HUES48 (cell line): ENCODE measurements around the gene WASHC4.

Source experiments
- H3K27ac ChIP-seq: one replicate; pipeline ENCODE4 v1.7.0; 2013; ENCODE audit warnings: low read depth, low read length, inconsistent platforms
- H3K27me3 ChIP-seq: 2 replicates; pipeline ENCODE4 v1.6.1; 2013; ENCODE audit warnings: mild to moderate bottlenecking, low read length; ENCODE audit not compliant: control insufficient read depth, insufficient read depth
- H3K36me3 ChIP-seq: 2 replicates; pipeline ENCODE4 v1.6.1; 2013; ENCODE audit warnings: low read length; ENCODE audit not compliant: control insufficient read depth, insufficient read depth
- H3K4me1 ChIP-seq: 2 replicates; pipeline ENCODE4 v1.6.1; 2013; ENCODE audit warnings: mild to moderate bottlenecking, low read length; ENCODE audit not compliant: control insufficient read depth, insufficient read depth
- H3K4me3 ChIP-seq: 2 replicates; pipeline ENCODE4 v1.5.1; 2013; ENCODE audit warnings: mild to moderate bottlenecking, low read depth, low read length
- H3K9ac ChIP-seq: 2 replicates; pipeline ENCODE4 v1.6.1; 2013; ENCODE audit warnings: mild to moderate bottlenecking, low read depth, low read length, moderate library complexity
- H3K9me3 ChIP-seq: 2 replicates; pipeline ENCODE4 v1.6.1; 2013; ENCODE audit warnings: low read length; ENCODE audit not compliant: control insufficient read depth, insufficient read depth

The WASHC4 gene

GRCh38 chr12:105194947-105195346 lies 87.4 kb downstream of the WASHC4 start:
- H3K4me1 ChIP-seq = no peaks in the 10 kb centered on the region
- H3K9ac ChIP-seq = no peak overlapping the region
- H3K27me3 ChIP-seq = no peaks in the 10 kb centered on the region
- H3K36me3 ChIP-seq = peaks cover 54% of the 10 kb centered on the region
- no peak overlapping the region for H3K4me3 ChIP-seq
- H3K27ac ChIP-seq = no peak overlapping the region
- H3K9me3 ChIP-seq = no peaks in the 10 kb centered on the region

GRCh38 chr12:105196090-105196489 lies 88.6 kb downstream of the WASHC4 start:
- H3K4me1 ChIP-seq = no peaks in the 10 kb centered on the region
- peaks cover 48% of the 10 kb centered on the region for H3K36me3 ChIP-seq
- H3K9me3 ChIP-seq = no peaks in the 10 kb centered on the region

GRCh38 chr12:105198961-105199360 lies 91.4 kb downstream of the WASHC4 start:
- Histone ChIP-seq H3K4me3 (no peak overlapping the region), H3K27me3 (no peaks in the 10 kb centered on the region), H3K27ac (no peak overlapping the region), H3K9ac (no peak overlapping the region), H3K4me1 (no peaks in the 10 kb centered on the region), H3K36me3 (peaks cover 30% of the 10 kb centered on the region), H3K9me3 (no peaks in the 10 kb centered on the region)

More at GRCh38 chr12:105196090-105196489, 88.6 kb downstream of the WASHC4 start:
- no peaks in the 10 kb centered on the region for H3K27me3 ChIP-seq
- H3K9ac ChIP-seq = no peak overlapping the region
- H3K4me3 ChIP-seq = no peak overlapping the region
- no peak overlapping the region for H3K27ac ChIP-seq

GRCh38 chr12:105200385-105200784 lies 92.9 kb downstream of the WASHC4 start:
- H3K27ac ChIP-seq = no peak overlapping the region
- H3K4me1 ChIP-seq = no peaks in the 10 kb centered on the region
- no peak overlapping the region for H3K9ac ChIP-seq
- H3K27me3 ChIP-seq = no peaks in the 10 kb centered on the region
- H3K4me3 ChIP-seq = no peak overlapping the region
- H3K9me3 ChIP-seq = no peaks in the 10 kb centered on the region
- peaks cover 36% of the 10 kb centered on the region for H3K36me3 ChIP-seq

GRCh38 chr12:105201299-105201698 lies 93.8 kb downstream of the WASHC4 start:
- no peaks in the 10 kb centered on the region for H3K27me3 ChIP-seq
- no peaks in the 10 kb centered on the region for H3K9me3 ChIP-seq
- H3K27ac ChIP-seq = no peak overlapping the region
- H3K36me3 ChIP-seq = peaks cover 43% of the 10 kb centered on the region
- no peaks in the 10 kb centered on the region for H3K4me1 ChIP-seq
- no peak overlapping the region for H3K4me3 ChIP-seq
- no peak overlapping the region for H3K9ac ChIP-seq

GRCh38 chr12:105202202-105202601 lies 94.7 kb downstream of the WASHC4 start:
- no peak overlapping the region for H3K27ac ChIP-seq
- H3K9me3 ChIP-seq = no peaks in the 10 kb centered on the region
- no peak overlapping the region for H3K9ac ChIP-seq
- no peaks in the 10 kb centered on the region for H3K27me3 ChIP-seq
- no peaks in the 10 kb centered on the region for H3K4me1 ChIP-seq
- no peak overlapping the region for H3K4me3 ChIP-seq
- H3K36me3 ChIP-seq = peaks cover 50% of the 10 kb centered on the region

- Histone ChIP-seq H3K27ac (no peak overlapping the region), H3K36me3 (peaks cover 54% of the 10 kb centered on the region), H3K4me3 (no peak overlapping the region), H3K4me1 (no peaks in the 10 kb centered on the region), H3K9ac (no peak overlapping the region), H3K9me3 (no peaks in the 10 kb centered on the region), H3K27me3 (no peaks in the 10 kb centered on the region)
These were observed 96.6 kb downstream of the WASHC4 start for GRCh38 chr12:105204127-105204526.

- Histone ChIP-seq H3K4me3 (no peak overlapping the region), H3K36me3 (peaks cover 54% of the 10 kb centered on the region), H3K9ac (no peak overlapping the region), H3K27me3 (no peaks in the 10 kb centered on the region), H3K9me3 (no peaks in the 10 kb centered on the region), H3K27ac (no peak overlapping the region), H3K4me1 (no peaks in the 10 kb centered on the region)
These were observed 97.4 kb downstream of the WASHC4 start for GRCh38 chr12:105204916-105205315.

- Histone ChIP-seq H3K27me3 (no peaks in the 10 kb centered on the region), H3K9me3 (no peaks in the 10 kb centered on the region), H3K36me3 (peaks cover 50% of the 10 kb centered on the region), H3K4me1 (no peaks in the 10 kb centered on the region), H3K9ac (no peak overlapping the region), H3K27ac (no peak overlapping the region), H3K4me3 (no peak overlapping the region)
These were observed 98.0 kb downstream of the WASHC4 start for GRCh38 chr12:105205322-105206048.

- Histone ChIP-seq H3K9me3 (no peaks in the 10 kb centered on the region), H3K27me3 (no peaks in the 10 kb centered on the region), H3K4me3 (no peak overlapping the region), H3K4me1 (no peaks in the 10 kb centered on the region), H3K36me3 (peaks cover 55% of the 10 kb centered on the region), H3K9ac (no peak overlapping the region), H3K27ac (no peak overlapping the region)
These were observed 99.3 kb downstream of the WASHC4 start for GRCh38 chr12:105206686-105207374.

- no peaks in the 10 kb centered on the region for H3K27me3 ChIP-seq
- no peak overlapping the region for H3K27ac ChIP-seq
- no peaks in the 10 kb centered on the region for H3K4me1 ChIP-seq
- H3K9ac ChIP-seq = no peak overlapping the region; the same call in 1 of the 2 replicates
- no peak overlapping the region for H3K4me3 ChIP-seq
- H3K36me3 ChIP-seq = peaks cover 44% of the 10 kb centered on the region
- no peaks in the 10 kb centered on the region for H3K9me3 ChIP-seq
These were observed 101.6 kb downstream of the WASHC4 start for GRCh38 chr12:105209091-105209490.
